Measurements from ENCODE around the gene IDH2.

DNA sequence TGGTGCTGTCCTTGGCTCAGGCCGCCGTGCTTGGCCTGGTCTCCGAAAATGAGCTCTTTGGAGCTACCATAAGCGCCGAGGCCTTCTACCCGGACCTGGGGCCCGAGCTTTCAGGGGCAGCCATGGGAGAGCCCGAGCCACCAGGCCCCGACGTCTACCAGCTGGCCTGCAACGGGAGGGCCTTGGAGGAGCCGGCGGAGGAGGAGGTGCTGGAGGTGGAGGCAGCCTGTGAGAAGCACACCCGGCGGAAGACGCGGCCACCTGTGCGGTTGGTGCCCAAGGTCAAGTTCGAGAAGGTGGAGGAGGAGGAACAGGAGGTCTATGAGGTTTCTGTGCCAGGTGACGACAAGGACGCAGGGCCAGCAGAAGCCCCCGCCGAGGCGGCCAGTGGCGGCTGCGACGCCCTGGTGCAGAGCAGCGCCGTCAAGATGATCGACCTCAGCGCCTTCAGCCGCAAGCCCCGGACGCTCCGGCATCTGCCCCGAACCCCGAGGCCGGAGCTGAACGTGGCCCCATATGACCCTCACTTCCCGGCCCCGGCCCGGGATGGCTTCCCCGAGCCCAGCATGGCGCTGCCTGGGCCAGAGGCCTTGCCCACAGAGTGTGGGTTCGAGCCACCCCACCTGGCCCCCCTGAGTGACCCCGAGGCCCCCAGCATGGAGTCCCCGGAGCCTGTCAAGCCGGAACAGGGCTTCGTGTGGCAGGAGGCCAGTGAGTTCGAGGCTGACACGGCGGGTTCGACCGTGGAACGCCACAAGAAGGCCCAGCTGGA, 34.9 kb downstream of the IDH2 start:
- TF ChIP-seq, protein P1, sequence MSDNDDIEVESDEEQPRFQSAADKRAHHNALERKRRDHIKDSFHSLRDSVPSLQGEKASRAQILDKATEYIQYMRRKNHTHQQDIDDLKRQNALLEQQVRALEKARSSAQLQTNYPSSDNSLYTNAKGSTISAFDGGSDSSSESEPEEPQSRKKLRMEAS (IDR thresholded peaks at IDR 0.05; ENCODE audit: low read depth, low read length), result no peak
- TF ChIP-seq POLR2A (IDR thresholded peaks at IDR 0.05; ENCODE audit: extremely low read depth, insufficient read length) (no peak), MYC (IDR thresholded peaks at IDR 0.05; ENCODE audit: low read depth, low read length) (no peak)
- TF ChIP-seq, protein P2, sequence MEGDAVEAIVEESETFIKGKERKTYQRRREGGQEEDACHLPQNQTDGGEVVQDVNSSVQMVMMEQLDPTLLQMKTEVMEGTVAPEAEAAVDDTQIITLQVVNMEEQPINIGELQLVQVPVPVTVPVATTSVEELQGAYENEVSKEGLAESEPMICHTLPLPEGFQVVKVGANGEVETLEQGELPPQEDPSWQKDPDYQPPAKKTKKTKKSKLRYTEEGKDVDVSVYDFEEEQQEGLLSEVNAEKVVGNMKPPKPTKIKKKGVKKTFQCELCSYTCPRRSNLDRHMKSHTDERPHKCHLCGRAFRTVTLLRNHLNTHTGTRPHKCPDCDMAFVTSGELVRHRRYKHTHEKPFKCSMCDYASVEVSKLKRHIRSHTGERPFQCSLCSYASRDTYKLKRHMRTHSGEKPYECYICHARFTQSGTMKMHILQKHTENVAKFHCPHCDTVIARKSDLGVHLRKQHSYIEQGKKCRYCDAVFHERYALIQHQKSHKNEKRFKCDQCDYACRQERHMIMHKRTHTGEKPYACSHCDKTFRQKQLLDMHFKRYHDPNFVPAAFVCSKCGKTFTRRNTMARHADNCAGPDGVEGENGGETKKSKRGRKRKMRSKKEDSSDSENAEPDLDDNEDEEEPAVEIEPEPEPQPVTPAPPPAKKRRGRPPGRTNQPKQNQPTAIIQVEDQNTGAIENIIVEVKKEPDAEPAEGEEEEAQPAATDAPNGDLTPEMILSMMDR (IDR thresholded peaks at IDR 0.05; ENCODE audit: low read depth, low read length), result no peak

Measured in NB4 (cell line).